ENCODE results near the gene SLC7A5.
"Not testable (repeated sequence)": the region's sequence is repeated elsewhere in the genome, so short reads cannot be mapped to it uniquely, and the experiment has no call there.

The SLC7A5 gene

GRCh38 chr16:87830673-87831420 is 38.5 kb downstream of the SLC7A5 start:
- no peaks in the 10 kb centered on the region for H3K27me3 Mint-ChIP-seq (ENCODE audit: low read depth, poor library complexity)
- H3K4me3 Mint-ChIP-seq: no peak overlapping the region
- no peaks in the 10 kb centered on the region for H3K36me3 Mint-ChIP-seq (ENCODE audit: low read depth)
- TF ChIP-seq CTCF (IDR thresholded peaks at IDR 0.05): no peak
- no peaks in the 10 kb centered on the region for H3K9me3 Mint-ChIP-seq
- peak overlapping the region; percentile 98 for H3K27ac Mint-ChIP-seq
- DNase-seq: no peak
- peaks cover 16% of the 10 kb centered on the region for H3K4me1 Mint-ChIP-seq

- DNase-seq: no peak
- Mint-ChIP-seq H3K27me3 (ENCODE audit: low read depth, poor library complexity) (peaks cover 5% of the 10 kb centered on the region), H3K27ac (peak overlapping the region; percentile 75)
Observed at GRCh38 chr16:87829988-87830672, 39.2 kb downstream of the SLC7A5 start.

DNA sequence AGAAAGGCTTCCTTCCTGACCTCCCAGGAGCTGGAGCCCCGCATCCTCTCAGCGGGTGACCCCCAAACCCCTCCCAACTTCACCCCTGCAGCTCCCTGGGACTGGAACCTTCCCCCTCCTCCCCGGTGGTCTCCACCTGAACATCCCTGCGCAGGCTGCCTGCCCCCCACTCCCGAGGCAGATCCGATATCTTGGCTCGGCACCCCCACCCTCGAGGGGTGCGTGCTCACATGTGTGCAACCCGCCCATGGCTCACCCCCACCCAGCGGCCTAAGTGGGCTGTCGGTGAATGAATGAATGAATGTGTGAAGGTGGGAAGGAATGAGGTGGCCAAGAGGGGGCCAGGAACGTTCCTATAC is 39.7 kb downstream of the SLC7A5 start:
- peaks cover 11% of the 10 kb centered on the region for H3K27me3 Mint-ChIP-seq (ENCODE audit: low read depth, poor library complexity)
- H3K36me3 Mint-ChIP-seq (ENCODE audit: low read depth): no peaks in the 10 kb centered on the region
- H3K4me3 Mint-ChIP-seq: no peak overlapping the region
- no peak for DNase-seq
- peak overlapping the region; percentile 22 for H3K27ac Mint-ChIP-seq
- no peaks in the 10 kb centered on the region for H3K9me3 Mint-ChIP-seq
- no peak for TF ChIP-seq CTCF (IDR thresholded peaks at IDR 0.05)
- peaks cover 27% of the 10 kb centered on the region for H3K4me1 Mint-ChIP-seq

More at GRCh38 chr16:87829988-87830672, 39.2 kb downstream of the SLC7A5 start:
- H3K4me3 Mint-ChIP-seq: no peak overlapping the region
- H3K4me1 Mint-ChIP-seq: peaks cover 21% of the 10 kb centered on the region
- no peaks in the 10 kb centered on the region for H3K36me3 Mint-ChIP-seq (ENCODE audit: low read depth)
- TF ChIP-seq CTCF (IDR thresholded peaks at IDR 0.05): no peak
- H3K9me3 Mint-ChIP-seq: no peaks in the 10 kb centered on the region

GRCh38 chr16:87828907-87829621 is 40.2 kb downstream of the SLC7A5 start:
- Mint-ChIP-seq H3K4me1 (peaks cover 32% of the 10 kb centered on the region), H3K4me3 (no peak overlapping the region), H3K27ac (no peak overlapping the region), H3K9me3 (no peaks in the 10 kb centered on the region), H3K27me3 (ENCODE audit: low read depth, poor library complexity) (peaks cover 11% of the 10 kb centered on the region), H3K36me3 (ENCODE audit: low read depth) (no peaks in the 10 kb centered on the region)
- TF ChIP-seq CTCF (IDR thresholded peaks at IDR 0.05): no peak
- no peak for DNase-seq

DNA sequence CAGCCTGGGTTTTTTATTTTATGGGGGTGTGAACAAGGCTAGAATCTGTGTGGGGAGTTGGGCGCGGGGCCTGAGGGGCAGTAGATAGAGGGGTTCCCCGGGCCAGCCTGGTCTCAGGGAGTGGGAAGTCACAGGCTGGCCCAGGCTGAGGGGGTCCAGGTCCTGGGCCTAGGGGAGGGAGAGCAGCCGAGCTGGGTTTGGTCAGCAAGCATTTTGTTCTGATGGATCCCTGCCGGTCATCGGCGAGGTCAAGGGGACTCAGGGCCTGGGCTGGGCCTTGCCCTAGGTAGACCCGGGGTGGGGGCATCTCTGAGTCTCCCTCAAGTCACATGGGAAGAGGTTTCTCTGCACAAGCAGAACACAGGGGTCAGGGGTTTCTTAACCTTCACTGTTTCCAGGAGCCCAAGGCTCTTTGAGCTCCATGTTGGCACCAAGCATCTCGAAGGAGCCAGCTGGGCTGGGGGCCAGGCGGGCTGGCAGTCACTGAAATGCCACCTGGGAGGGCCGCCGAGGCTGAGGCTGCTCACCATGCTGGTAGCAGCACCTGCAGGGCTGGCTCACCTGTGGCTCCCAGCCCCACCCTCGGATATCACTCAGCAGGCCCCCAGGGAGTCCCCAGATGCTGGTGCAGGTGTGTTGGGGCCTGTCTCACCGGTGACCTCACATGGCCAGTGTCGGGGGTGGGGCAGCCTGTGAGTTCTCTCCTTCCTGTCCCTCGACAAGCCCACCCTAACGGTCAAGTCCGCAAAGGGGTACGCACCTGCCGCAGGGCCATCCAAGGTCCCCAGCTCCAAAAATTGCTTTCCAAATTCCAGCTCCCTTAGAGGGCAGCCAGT is 41.0 kb downstream of the SLC7A5 start:
- peaks cover 12% of the 10 kb centered on the region for H3K27me3 Mint-ChIP-seq (ENCODE audit: low read depth, poor library complexity)
- H3K36me3 Mint-ChIP-seq (ENCODE audit: low read depth): no peaks in the 10 kb centered on the region
- H3K4me1 Mint-ChIP-seq: peaks cover 40% of the 10 kb centered on the region
- DNase-seq: no peak
- no peaks in the 10 kb centered on the region for H3K9me3 Mint-ChIP-seq
- no peak overlapping the region for H3K27ac Mint-ChIP-seq
- no peak for TF ChIP-seq CTCF (IDR thresholded peaks at IDR 0.05)
- H3K4me3 Mint-ChIP-seq: no peak overlapping the region

DNA sequence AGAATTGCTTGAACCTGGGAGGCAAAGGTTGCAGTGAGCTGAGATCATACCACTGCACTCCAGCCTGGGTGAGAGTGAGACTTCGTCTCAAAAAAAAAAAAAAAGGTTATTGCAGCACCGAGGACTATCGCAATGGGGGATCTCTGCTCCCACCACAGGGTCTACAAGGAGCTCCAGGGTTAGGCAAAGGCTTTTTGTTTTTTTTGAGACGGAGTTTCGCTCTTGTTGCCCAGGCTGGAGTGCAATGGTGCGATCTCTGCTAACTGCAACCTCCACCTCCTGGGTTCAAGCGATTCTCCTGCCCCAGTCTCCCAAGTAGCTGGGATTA is 41.8 kb downstream of the SLC7A5 start:
- not testable (repeated sequence) for H3K9me3 Mint-ChIP-seq; DNase-seq; H3K27ac Mint-ChIP-seq; H3K36me3 Mint-ChIP-seq (ENCODE audit: low read depth); H3K4me3 Mint-ChIP-seq
- Mint-ChIP-seq H3K27me3 (ENCODE audit: low read depth, poor library complexity) (peaks cover 14% of the 10 kb centered on the region), H3K4me1 (peaks cover 47% of the 10 kb centered on the region)

Measured in nephron progenitor cell (in vitro differentiated cells).